Activated CD4-positive, alpha-beta T cell treated with anti-CD3 and anti-CD28 coated beads, Interleukin-2, Interleukin-4, amounts not matched to agents 100 ng/mL and 50 ng/mL, durations not matched to agents 16 hours and 8 hours (primary cell): ENCODE results near the gene NAA60.
A peak's percentile ranks its signal among the peaks of the same experiment; 100 is the strongest.
"Not testable (repeated sequence)": the region's sequence is repeated elsewhere in the genome, so short reads cannot be mapped to it uniquely, and the experiment has no call there.

Experiments used
- DNase-seq: peaks from one replicate; pipeline ENCODE4 v3.0.0-alpha.2; 2020; ENCODE audit warnings: low spot score

The NAA60 gene

DNA sequence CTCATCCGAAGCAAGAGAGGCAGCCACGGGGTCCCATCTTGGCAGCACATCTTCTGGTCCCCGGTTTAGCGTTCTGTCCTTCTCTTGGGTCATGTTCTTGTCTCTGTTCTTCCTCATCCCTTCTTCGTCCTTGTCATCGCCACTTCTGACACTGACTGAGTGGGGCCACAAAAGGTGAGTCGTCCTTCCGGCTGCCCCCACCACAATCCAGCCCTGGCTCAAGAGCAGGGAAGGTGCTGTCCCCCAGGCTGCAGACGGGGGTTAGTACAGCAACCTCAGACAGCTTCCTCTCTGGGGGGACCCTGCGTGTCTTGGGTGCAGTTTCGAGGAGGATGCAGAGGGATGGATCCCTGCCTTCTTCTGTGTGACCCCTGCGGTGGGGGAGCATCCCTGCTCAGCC, 21.8 kb downstream of the NAA60 start:
- DNase-seq = no peak

DNA sequence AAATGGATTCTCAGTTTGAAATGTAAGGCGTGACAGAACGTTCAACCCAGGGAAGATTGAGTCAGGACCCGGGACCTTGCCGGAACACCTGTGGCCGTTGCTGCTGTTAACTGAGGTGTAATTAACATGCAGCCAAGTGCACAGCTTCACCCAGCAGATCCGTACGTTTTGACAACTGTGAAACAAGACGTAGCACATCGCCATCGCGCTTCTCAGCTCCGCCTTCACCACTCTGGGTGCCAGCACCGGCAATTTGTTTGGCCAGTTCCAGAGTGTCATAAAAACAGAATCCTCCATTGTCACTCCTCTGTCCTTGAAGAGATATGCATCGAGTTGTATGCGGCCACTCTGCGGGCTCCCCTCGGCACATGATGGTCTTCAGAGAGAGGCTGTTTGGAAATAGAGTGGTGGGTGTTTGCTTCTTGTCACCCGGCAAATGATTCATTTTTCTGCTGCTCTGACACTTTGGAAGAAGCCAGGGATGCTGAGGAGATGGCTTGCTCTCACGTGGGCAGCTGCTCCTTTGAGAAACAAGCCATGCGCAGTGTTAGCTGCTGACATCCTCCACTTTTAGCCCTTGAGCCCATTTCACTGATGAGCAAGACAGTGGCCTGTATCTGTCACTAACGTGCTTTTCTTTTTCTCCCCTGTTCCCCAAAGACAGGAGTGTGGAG, 22.6 kb downstream of the NAA60 start:
- no peak for DNase-seq

DNA sequence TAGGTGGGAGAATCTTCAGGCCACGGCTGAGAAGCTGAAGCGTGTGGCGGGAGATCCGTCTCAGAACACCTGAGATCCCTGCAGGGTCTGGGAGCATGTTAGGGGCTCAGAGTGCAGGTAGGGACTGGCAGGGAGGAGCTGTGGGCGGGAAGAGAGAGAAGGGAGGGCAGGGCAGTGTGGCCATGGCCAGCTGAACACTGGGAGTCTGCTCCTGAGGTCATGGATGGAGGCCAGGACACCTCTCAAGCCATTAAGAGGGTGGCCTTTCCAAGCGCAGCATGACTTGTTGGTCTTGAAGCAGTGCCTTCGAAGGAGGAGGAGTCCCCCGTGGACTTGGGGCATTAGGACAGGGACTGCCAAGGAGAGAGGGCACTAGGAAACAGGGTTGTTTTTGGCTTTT, 23.7 kb downstream of the NAA60 start:
- no peak for DNase-seq

DNA sequence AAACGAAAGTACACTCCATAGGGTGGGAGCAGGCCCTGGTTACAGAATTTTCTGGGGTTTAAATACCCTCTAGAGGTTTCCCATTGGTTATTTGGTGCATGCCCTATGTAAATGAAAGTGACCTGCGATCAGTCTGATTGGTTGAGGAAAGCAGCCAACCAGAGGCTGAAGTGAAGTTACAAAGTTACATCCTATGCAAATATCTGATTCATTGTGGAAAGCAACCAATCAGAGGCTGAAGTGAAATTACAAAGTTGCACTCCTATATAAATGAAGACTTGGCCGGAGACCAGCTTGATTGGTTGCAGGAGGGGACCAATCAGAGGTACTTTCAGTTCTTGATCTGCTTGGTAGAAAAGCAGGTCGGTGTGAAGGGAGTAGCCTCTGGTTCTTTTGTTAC, 24.4 kb downstream of the NAA60 start:
- no peak for DNase-seq

DNA sequence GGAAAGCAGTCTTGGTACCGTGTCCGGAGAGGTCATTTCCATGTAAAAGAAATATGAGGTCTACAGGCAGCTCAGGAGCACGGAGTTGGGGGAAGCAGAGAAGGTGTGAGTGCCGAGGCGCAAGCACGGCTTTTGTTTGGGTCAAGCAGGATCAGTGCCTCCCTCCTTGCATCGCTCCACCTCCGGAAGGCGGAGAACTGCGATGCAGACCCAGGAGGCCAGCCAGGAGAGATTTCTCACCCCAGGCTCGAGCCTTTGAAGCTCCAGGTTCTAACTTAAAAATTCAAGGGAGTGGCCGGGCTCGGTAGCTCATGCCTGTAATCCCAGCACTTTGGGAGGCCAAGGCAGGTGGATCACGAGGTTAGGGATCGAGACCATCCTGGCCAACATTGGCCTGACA, 25.0 kb downstream of the NAA60 start:
- DNase-seq = no peak

DNA sequence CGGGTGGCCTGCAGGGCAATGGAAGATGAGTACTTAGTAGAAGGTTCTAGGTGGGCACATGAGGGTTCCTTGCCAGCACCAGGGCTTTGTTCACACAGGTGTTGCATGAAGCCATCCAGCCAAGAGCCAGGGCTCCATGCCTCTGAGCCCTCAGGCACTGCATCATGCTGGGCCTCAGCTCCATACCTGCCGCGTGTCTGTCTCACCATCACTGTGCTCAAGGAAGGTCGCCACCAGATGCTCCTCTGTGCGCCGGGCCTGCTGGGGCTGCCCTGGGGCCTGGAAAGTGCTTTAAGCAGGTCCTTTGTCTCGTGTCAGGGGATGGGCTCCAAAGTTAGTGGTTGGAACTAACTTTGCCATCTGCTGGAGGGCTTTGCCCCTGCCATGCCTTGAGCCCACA, 26.3 kb downstream of the NAA60 start:
- DNase-seq = no peak

DNA sequence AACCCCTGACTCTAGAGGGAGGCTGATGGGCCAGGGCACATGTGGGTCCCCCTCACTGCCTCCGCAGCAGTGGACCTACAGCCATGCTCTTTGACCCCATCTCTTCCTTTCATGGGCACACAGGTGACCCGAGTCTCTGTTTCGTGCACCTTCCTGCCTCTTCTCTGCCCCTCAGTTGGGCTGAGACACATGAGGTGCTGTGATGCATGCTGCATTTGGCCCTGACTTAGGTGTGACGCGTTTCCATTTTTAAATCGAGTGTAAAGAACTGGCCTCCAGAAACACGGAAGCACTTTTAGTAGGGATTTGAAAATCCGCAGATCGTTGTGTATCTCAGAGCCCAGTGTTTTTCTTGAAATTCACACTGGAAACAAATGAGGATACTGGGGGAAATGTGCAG, 27.2 kb downstream of the NAA60 start:
- no peak for DNase-seq

DNA sequence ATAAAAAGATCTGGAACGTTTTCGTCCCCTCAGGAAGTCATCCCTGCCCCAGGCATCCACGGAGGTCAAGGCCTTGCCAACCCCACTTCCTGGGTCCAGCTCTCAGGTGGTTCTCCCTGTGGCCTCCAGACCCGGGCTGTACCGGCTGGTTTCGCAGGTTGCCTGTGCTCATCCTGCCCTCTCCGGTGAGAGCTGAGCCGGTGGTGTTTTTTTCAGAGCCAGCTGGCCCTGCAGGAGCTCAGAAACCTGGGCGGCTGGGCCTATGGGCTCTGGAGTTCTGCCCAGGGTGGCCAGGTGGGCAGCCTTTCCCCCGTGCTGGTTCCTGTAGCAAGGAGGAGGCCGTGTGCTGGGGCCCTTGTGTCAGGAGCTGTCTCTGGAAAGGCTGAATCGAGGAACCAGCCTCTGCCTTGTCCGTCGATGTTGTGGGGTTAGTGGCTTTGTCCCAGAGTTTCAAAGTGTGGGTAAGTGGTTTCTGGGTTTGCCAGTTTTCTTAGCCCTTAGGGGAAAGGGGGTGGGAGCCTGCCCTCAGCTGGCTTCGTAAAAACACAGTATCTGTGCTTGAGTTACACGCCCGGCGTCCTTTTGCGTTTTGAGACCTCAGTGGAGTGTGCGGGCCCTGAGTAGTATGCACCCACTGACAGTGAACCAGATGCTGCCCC, 28.2 kb downstream of the NAA60 start:
- DNase-seq = no peak

DNA sequence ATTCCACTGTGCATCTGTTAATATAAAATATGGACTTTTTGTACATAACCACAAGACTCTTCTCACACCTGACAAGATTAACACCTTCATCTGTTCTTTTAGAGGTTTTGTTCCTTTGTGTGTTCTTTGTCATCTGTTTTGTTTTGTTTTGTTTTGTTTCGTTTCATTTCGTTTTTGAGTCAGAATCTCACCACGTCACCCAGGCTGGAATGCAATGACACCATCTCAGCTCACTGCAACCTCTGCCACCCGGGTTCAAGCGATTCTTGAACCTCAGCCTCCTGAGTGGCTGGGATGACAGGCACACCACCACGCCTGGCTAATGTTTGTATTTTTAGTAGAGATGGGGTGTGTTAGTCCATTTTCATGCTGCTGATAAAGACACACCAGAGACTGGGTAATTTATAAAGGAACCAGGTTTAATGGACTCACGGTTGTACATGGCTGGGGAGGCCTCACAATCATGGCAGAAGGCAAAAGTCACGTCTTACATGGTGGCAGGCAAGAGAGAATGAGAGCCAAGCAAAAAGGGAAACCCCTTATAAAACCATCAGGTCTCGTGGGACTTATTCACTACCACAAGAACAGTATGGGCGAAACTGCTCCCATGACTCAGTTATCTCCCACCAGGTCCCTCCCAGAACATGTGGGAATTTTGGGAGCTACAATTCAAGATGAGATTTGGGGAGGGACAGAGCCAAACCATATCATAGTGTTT, 29.6 kb downstream of the NAA60 start:
- DNase-seq = peak; percentile 35

DNA sequence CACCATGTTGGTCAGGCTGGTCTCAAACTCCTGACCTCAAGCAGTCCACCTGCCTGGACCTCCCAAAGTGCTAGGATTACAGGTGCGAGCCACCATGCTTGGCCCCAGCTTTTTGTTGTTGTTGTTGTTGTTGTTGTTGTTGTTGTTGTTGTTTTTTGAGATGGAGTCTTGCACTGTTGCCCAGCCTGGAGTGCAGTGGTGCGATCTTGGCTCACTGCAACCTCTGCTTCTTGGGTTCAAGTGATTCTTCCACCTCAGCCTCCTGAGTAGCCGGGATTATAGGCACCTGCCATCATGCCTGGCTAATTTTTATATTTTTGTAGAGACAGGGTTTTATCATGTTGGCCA, 30.1 kb downstream of the NAA60 start:
- not testable (repeated sequence) for DNase-seq

DNA sequence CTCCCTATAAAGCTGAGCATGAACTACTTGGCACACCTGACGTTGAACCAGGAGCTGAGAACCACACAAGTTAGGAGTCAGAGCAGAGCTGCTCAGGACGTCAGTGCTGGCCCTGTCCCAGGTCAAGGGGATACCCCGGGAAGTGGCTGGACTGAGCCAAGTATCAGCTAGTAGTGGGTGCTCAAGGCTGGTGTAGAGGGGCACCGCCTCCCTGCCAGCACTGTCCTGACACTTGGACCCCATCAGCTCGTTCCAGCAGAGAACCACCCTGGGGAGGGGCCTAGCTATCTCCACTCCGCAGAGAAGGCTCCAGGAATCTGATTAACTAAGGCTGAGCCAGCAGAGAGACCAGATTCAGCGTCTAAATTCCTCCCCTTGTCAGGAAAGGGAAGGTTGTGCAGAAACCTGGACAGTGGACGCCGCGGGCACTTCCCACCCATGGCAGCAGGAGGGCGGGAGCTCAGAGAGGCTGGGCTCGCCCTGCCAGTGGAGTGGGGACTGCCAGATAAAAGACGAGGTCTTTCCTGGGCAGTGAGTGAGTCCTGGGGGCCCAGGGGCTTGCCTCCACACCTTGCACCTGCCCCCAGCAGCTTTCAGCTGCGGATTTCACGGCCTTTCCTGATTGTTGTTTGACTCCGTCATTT, 30.8 kb downstream of the NAA60 start:
- no peak for DNase-seq

DNA sequence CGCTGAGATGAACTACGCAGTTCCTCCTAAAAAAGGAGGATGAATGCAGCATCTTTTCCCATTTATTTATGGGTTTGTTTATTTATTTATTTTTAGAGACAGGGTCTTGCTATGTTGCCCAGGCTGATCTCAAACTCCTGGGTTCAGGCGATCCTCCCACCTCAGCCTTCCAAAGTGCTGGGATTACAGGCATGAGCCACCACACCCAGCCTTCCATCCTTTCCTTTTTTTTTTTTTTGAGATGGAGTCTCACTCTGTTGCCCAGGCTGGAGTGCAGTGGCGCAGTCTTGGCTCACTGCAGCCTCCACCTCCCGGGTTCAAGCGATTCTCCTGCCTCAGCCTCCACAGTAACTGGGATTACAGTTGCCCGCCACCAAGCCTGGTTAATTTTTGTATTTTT, 31.4 kb downstream of the NAA60 start:
- not testable (repeated sequence) for DNase-seq

DNA sequence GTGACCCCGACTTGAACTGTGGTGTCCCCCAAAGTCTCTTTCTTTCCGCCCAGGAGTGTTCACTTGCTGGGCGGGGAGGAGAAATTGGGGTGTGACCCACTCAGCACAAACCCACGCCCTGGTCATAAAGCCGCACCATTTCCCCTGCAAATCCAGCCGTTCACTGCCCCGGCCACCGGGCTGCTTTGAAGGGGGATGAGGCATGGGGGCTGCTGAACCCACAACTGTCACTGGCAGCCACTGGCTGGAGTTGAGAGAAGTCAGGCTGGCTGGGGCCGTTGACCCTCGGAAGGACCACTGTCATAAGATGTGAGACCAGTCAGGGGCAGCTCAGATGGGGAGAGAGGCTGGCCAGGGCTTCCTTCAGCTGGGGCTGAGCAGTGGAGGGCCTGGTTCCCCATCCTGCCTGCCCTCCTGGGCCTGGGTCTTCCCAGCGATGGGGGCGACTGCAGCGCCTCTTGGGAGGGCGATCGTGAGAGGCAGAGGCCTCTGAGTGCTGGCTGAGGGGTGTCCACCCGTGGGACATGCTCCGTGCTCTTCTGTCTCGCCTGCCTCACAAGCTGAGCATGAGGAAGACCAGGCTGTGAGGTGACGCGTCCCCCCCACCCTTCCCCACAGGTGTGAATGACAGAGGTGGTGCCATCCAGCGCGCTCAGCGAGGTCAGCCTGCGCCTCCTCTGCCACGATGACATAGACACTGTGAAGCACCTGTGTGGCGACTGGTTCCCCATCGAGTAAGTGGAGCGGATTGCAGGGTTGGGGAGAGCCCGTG, 32.3 kb downstream of the NAA60 start:
- no peak for DNase-seq

DNA sequence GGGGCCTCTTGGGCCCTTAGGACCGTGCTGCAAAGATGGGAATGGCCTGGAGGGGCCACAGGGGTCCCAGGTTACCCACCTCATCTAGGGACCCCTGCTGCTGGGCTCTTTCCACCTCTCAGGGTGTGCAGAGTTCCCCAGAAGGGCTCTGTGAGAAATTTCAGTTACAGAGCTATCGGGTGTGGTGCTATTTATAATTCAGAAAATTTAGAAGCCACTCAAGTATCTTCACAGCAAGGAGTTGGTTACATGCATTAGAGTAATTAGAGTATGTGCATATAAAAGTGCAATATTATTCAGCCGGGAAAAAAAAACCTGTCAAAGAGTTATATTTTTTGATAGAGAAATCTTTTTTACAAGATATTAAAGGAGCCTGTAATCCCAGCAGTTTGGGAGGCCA, 32.9 kb downstream of the NAA60 start:
- DNase-seq = no peak

DNA sequence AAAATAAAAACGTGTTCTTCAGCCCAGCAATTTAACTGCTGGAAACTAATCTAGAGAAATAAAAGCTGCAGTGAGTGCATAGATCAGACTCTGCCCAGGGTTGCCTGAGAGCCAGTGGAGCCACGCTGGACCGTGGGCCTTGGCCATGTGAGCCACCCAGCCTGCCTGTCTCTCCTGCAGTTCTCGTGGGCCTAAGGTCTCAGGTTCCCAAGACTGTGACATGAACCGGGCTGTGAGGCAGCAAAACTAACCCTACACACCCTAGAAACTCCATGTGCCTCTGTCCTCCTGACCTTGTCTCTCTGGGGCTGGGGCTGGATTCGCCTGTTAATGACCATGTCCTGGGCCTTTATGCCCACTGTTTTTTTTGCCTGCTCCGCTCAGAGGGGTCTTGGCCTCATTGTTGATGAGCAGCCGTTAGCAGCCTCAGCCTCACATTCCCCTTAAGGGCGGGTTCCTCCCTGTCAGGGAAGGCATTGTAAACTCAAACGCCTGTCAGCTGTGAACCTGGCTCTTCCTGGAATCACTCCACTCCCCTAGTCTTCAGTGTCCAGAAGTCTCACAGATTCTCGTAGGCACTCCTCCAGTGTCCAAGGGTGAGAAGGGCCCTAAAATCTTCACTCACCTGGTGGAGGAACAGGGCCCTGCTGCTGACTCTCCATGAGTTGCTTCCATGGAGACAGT, 34.9 kb downstream of the NAA60 start:
- no peak for DNase-seq

DNA sequence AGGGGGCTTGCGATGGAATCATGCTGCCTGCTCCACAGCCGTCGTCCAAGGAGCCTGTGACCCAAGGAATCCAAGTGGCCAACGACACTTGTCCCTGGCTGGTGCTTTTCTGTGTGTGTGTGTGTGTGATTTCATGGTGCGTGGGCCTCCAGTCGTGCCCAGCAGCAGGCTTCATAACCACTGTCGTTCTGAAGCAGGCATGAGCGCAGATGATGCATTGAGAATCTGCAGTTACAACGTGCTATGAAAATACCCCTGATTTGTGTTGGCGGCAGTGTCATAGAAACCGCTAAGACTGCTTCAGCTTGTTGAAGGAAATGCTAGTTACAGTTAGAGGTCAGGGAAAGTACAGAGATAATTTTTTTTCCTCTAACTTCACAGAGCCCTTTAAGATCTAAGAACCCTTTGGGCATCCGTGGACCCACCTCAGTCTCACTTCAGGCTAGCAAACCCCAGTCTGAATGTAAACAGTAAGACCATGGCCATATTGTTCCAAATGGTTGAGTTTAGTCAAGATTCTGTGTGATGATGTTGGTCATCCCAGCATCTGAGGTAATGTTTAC, 36.3 kb downstream of the NAA60 start:
- DNase-seq = no peak

DNA sequence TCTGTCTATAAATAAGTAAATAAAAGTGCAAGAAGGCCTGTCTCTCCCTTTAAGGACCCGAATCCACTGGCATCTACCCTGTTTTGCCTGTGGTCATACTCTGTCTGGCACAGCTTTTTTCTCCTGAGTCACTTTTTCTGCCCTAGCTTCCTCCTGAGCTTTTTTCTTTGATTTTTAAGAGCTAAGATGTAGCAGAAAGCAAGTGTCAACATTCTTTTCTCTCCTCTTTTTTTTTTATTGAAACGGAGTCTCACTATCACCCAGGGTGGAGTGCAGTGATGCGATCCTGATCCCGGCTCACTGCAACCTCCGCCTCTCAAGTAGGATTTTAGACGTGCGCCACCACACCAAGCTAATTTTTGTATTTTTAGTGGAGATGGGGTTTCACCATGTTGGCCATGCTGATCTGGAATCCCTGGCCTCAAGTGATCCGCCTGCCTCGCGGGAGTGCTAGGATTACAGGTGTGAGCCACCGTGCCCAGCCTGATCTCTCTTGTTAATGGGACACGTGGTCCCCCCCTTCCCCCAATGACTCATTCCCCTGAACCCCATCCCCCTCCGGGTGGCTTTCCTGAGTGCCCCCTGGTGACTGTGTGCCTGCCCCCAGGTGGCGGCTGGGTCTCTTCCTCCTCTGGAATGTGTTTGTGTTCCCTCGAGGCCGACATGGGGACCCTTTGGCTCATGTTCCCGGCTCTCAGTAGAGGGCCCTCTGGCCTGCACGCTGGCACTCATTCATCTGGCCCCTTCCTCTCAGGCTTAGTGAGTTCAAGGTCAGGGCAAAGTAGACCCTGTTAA, 37.6 kb downstream of the NAA60 start:
- no peak for DNase-seq

DNA sequence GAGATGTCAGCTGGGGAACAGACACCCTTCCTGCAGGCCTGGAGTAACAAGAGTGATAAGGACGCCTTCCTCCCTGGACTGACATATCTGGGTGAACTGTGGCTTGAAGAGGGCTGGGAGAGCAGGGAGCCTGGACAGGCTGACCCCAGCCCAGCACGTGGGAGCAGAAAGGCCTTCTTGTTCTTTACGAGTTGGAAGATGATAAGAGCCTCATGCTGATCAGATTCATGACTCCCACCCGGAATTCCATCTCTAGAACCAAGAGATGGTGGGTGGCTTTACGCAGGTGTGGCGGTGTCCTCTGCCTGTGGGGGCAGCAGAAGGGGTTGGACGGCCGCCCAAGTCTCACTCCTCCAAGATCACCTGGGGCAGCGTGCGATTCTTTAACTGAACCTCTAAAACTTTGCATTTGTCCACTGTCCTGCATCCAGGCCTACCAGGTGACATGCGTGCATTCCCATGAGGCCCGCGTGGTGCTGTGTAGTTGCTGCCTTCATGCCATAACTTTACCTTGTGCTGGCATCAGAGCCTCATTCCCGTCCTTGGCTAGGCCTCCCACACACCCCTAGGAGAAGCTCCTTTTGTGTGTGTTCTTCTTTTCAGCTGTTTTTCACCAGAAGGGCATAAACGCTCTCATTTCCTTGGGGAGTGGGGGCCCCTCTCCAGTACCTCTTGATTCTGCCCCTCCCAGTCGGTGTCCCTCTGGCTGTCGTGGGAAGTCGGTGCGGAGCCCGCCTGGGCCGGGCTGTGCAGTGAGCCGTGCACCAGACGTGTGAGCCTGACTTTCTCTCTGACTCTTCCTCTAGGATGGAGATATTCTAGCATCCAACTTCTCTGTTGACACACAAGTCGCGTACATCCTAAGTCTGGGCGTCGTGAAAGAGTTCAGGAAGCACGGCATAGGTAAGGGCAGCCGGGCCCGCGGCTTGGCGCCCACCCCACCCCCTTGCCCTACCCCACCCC, 38.5 kb downstream of the NAA60 start:
- no peak for DNase-seq

DNA sequence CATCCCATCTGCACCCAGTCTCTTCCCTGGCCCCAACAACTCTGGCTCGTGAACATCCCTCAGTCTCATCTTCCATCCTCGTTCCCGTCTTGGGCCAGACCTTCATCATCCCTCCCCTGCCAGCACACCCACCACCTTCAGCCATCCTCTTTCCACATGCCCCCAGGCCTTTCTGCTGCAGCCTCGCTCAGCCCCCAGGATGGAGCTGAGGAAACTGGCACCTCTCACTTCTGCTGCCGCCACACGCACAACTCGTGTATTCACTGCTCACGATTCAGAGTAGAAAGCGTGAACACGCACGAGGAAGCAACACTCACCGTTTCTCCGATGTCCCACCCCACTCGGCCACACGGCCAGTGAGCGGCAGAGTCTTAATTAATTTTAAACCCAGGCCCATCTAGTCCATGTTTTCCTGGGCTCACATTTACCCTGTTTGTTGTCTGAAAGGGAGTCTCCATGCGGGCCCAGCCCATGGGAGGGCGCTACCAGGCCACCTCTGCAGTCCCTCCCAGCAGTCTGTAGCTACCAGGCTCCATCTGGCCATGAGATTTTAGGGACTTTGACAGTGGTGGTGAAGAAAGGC, 39.3 kb downstream of the NAA60 start:
- no peak for DNase-seq
